B cell (primary cell): Measurements from ENCODE around the gene HIPK1.

Source experiments
- CTCF ChIP-seq: fragments of 200-600 bp; IDR thresholded peaks from one replicate; pipeline ENCODE4 v1.8.0; 2022; ENCODE audit warnings: antibody characterized with exemption, mild to moderate bottlenecking
- EZH2 ChIP-seq: IDR thresholded peaks from 2 replicates; pipeline ENCODE4 v1.6.1; 2012; ENCODE audit warnings: borderline replicate concordance, low read depth, mild to moderate bottlenecking, moderate library complexity, low read length; ENCODE audit not compliant: insufficient read depth, poor library complexity, severe bottlenecking

- no peak for TF ChIP-seq CTCF
- TF ChIP-seq EZH2 = no peak
Observed at GRCh38 chr1:114011796-114012195, 82.7 kb downstream of the HIPK1 start.
